HL-60 (cell line): Measurements from ENCODE around the gene ELOB.

ENCODE experiments used
- DNase-seq, 2 experiments: peaks; one replicate each; pipeline ENCODE4 v3.0.0-alpha.2; 2010 to 2020; ENCODE audit warnings: low read depth in 1 of 2, low spot score in 1 of 2
- H3K27ac ChIP-seq: fragments of 250-450 bp; sonication (Bioruptor Pico); replicated peaks from 2 replicates; pipeline ENCODE4 v1.5.1; 2020; ENCODE audit warnings: mild to moderate bottlenecking, moderate library complexity
- H3K27me3 ChIP-seq: fragments of 250-450 bp; sonication (Bioruptor Pico); 2 replicates; pipeline ENCODE4 v1.5.1; 2021; ENCODE audit warnings: mild to moderate bottlenecking, moderate library complexity; ENCODE audit not compliant: insufficient read depth, poor library complexity, severe bottlenecking
- H3K4me3 ChIP-seq: replicated peaks from 2 replicates; pipeline ENCODE4 v1.5.1; 2011; ENCODE audit warnings: mild to moderate bottlenecking, control low read depth, low read length; ENCODE audit not compliant: insufficient read depth
- CTCF ChIP-seq: IDR thresholded peaks from one replicate; pipeline ENCODE4 v1.5.1; 2011; ENCODE audit warnings: low read length, control low read depth, inconsistent platforms; ENCODE audit not compliant: insufficient read depth
- GABPA ChIP-seq: IDR thresholded peaks from 2 replicates; pipeline ENCODE4 v1.6.1; 2012; ENCODE audit warnings: low read depth
- POLR2AphosphoS5 ChIP-seq: IDR thresholded peaks from 2 replicates; pipeline ENCODE4 v1.6.1; 2012; ENCODE audit warnings: low read depth
- REST ChIP-seq: IDR thresholded peaks from 2 replicates; pipeline ENCODE4 v1.6.1; 2012; ENCODE audit warnings: low read depth; ENCODE audit not compliant: insufficient replicate concordance
- SPI1 ChIP-seq: IDR thresholded peaks from 2 replicates; pipeline ENCODE4 v1.6.1; 2012; ENCODE audit warnings: low read depth, mild to moderate bottlenecking, borderline replicate concordance

Gene ELOB

GRCh38 chr16:2814551-2815298 lies 37.6 kb upstream of the ELOB start:
- TF ChIP-seq CTCF = no peak
- no peak overlapping the region for H3K4me3 ChIP-seq
- DNase-seq = no peak
- no peak overlapping the region for H3K27ac ChIP-seq
- no peaks in the 10 kb centered on the region for H3K27me3 ChIP-seq

- DNase-seq = peak in 1 of 2 experiments; percentile 13
- H3K27me3 ChIP-seq = no peaks in the 10 kb centered on the region
- TF ChIP-seq GABPA = no peak
- H3K27ac ChIP-seq = no peak overlapping the region
- no peak overlapping the region for H3K4me3 ChIP-seq
Measured at GRCh38 chr16:2813771-2814221, 36.7 kb upstream of the ELOB start.

GRCh38 chr16:2811703-2812471 lies 34.8 kb upstream of the ELOB start:
- H3K27me3 ChIP-seq = no peaks in the 10 kb centered on the region
- no peak for DNase-seq
- H3K27ac ChIP-seq = no peak overlapping the region
- TF ChIP-seq CTCF (no peak), GABPA (no peak), REST (no peak), POLR2AphosphoS5 (no peak), SPI1 (no peak)
- H3K4me3 ChIP-seq = no peak overlapping the region

- DNase-seq = no peak
- Histone ChIP-seq H3K4me3 (no peak overlapping the region), H3K27me3 (no peaks in the 10 kb centered on the region), H3K27ac (no peak overlapping the region)
- no peak for TF ChIP-seq REST
- TF ChIP-seq SPI1 = no peak
- no peak for TF ChIP-seq POLR2AphosphoS5
Measured at GRCh38 chr16:2810651-2811050, 33.6 kb upstream of the ELOB start.
